HG03565 (cell line): ENCODE measurements around the gene MID1.

Experiments
- ATAC-seq: cut with Tn5 transposase; IDR thresholded peaks from one replicate; pipeline ENCODE4 v1.9.1; 2021; ENCODE audit warnings: mild to moderate bottlenecking, moderate library complexity; ENCODE audit not compliant: unreplicated experiment

Gene MID1

GRCh38 chrX:10447564-10448214 lies 172.7 kb downstream of the MID1 start:
- ATAC-seq: no peak

GRCh38 chrX:10444204-10444603 lies 176.2 kb downstream of the MID1 start:
- no peak for ATAC-seq

GRCh38 chrX:10441464-10441863 lies 178.9 kb downstream of the MID1 start:
- no peak for ATAC-seq

GRCh38 chrX:10433296-10433965 lies 187.0 kb downstream of the MID1 start:
- ATAC-seq: no peak

DNA sequence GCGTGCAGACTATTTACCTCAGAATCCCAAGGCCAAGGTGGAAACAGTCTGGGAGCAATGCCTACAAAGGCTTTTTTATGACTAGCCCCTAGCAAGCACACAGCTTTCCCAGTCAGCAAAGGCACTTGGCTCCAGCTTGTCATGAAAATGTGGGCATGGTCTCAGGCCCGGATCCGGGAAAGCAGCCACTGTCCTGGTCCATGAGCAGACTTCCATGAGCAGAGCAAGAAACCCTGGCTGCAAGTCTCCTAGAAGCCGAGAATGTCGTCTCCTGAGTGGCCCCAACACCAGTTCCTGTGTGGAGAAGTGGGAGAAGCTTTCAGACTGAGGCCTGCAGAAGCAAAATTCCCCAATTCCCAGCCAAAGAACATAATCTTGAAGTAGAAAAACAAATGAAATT lies 190.5 kb downstream of the MID1 start:
- no peak for ATAC-seq

DNA sequence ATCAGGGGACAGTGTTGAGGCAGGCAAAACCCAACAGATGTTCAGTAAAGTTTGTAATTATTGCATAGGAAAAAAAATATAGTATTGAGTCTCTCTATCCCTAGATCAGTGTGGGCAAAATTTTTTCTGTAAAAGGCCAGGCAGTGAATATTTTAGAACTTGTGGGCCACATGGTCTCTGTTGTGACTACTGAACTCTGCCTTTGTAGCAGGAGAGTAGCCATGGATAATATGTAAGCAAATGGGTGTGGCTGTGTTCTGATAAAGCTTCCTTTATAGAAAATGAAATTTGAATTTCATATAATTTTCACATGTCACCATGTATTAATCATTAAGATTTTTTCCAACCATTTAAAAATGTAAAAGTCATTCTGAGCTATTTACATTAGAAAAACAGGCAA lies 193.1 kb downstream of the MID1 start:
- ATAC-seq: no peak

GRCh38 chrX:10423716-10424115 lies 196.7 kb downstream of the MID1 start:
- no peak for ATAC-seq

DNA sequence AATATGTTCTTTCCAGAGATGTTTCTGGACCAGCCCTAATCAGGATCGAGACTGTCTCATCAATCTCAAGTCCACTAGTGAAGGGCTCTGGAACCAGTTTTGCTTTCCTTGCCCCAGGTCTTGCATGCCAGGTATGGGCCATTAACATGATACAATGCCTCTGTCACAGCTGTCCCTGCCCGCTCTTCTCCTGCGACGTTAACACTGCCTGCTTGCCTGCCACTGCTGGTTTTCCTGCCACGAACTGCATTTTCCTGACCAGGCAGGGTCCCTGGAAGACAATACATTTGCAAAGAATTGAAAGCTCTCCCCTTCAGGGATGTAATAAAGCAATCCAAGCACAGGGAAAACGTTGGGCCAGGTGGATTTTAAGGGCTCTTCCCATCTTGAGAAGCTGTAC lies 200.3 kb downstream of the MID1 start:
- no peak for ATAC-seq

DNA sequence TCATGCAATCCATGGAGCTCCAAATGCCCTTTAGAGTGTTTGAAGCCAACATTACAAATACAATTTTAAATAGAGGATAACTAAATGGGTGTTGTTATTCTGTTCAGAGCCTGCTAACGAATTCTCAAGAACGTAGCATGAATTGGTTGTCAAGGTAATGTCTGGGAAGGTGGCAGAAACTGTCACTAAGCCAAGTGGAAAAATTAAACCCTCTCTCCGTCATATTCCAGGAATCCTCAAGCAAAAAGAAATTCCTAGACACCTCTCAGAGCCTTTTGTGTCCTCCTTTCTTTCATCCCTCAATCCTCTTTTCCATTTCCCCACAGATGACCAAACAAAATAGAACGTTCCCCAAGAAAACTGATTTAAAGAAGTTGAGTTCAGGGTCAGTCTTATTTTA lies 204.0 kb downstream of the MID1 start:
- ATAC-seq: no peak

DNA sequence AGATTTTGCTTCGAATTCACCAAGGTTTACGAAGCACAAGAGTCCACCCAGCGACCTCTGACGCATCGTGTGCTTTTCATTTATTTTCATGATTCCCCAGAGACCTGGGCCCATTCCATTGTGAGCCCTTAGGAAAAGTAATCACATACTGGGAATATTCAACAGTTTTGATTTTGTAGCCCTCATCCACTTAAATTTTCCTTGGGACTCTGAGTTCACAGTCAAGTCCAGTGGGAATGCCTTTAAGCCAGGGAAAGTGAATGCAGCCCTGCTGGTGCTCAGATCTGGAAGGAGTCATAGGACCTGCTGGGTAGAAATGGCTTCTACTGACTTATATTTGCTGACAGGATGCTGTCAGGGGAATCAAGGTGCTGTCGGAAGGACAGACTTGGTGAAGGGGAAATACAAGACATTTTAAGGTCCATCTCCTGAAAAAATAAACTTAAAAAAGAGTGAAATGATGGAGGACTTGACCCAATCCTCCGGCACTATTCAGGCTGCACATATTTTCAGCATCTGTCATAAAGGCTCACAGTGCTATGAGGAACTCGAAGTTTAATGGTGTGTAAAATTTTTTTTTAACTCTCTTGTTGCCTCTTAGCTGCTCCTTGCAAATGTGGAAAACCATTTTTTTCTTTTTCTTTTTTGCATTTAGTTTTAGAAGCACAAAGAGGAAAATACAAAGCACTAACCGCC lies 204.9 kb downstream of the MID1 start:
- no peak for ATAC-seq

DNA sequence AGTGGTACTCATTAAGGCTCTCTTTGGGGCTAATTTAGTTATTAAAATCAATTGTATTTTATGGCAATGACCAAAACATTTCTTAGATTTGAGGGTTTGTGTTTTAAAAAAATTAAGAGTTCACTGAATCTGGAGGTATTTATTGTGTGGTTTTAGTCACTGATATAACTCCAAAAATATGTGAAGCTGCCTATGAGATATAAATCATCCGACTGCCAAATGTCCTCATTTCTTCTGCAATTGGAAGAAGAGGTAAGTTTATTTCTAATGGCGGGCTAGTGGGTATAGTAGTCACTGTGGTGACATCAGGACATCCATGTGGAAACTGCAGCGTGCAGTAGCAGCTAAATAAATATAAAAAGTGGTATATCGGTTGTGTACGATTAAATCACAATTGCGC lies 205.5 kb downstream of the MID1 start:
- no peak for ATAC-seq

DNA sequence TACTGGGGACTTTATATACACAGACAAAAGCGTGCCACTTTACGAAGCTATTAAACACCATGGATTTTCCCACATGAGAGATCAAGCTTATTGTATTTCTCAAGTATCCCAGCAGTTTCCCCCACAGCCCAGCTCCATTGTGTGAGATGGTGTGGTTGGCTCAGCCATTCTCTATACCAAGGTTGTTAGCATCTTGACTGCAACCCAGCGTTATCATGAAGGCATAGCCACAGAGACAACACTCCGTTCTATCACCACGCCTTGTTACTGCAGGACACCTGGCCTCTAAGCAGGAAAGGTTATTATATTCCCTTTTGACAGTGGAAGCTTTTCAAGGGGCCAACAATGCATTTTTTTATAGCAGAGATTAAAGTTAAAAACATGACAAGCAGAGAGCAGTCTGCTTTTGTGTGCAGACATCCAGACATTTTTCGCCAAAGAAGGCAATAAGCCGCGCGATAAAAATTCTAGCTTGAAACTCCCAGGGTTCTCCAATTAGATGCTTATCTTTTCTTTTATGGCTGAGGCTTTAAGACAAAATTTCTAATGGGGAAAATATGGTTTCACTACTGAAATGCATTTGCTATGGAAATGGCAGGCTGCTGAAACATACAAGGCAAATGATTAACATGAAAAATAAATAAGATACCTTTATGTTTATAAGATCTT lies 206.1 kb downstream of the MID1 start:
- no peak for ATAC-seq

- no peak for ATAC-seq
Observed at GRCh38 chrX:10404436-10404835, 215.9 kb downstream of the MID1 start.

GRCh38 chrX:10401239-10401638 lies 219.1 kb downstream of the MID1 start:
- ATAC-seq: no peak

DNA sequence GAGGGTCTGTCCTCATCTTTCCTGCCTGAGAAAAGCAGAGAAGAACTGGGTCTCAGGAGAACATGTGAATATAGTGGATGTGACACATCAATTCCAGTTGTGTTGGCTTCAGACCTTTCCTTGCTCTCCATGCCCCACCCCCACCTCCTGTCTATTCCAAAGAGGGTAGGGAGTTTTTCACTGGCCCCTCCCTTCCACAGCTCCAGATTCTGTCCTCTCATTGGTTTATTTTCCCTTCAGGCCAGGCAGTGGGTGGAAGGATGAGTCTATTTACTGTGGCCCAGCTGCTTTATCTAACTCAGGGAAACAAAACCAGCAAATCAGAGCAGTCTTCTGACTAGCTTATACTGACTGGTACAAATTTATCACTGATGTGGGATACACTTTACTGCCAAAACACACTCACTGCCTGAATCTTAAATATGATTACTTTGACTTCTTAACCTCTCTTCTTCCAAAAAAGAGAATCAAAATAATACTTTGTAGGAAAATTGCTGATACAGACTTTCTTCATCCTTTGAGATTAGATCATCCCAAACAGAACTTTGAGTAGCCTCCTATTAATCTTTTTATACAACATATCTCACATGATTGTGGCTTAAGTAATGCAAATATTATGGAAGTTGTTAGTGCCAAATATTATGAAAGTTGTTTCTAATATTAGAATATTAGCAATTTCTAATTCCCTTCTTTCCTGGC lies 221.2 kb downstream of the MID1 start:
- no peak for ATAC-seq

- ATAC-seq: no peak
Observed at GRCh38 chrX:10398215-10398614, 222.2 kb downstream of the MID1 start.

GRCh38 chrX:10397349-10397748 lies 223.0 kb downstream of the MID1 start:
- ATAC-seq: no peak

DNA sequence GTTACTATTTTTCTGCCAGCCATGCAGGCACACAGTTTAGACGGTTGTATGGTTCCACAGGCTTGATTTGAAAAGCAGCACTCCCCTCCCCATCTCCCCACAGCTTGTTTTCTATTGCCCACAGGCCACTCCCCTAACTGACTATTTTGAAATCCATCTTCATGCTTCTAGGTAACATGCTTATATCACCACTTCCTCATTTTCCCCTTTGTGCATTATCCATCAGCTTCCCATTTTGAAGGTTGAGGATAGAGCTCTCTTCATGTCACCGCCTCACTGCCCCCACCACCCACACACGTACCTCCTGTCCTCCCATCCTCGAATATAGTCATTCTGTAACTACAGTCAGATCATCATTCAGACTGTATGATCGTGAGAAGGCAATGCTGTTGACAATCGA lies 224.7 kb downstream of the MID1 start:
- no peak for ATAC-seq
